CD4-positive, alpha-beta T cell treated with Interleukin-21 for 1 hour (primary cell): ENCODE results near the gene UST.
A peak's percentile ranks its signal among the peaks of the same experiment; 100 is the strongest.

Source experiments
- DNase-seq: peaks from one replicate; pipeline ENCODE4 v3.0.0-alpha.2; 2020

The UST gene

GRCh38 chr6:148811459-148811858 lies 64.6 kb downstream of the UST start:
- DNase-seq = no peak

DNA sequence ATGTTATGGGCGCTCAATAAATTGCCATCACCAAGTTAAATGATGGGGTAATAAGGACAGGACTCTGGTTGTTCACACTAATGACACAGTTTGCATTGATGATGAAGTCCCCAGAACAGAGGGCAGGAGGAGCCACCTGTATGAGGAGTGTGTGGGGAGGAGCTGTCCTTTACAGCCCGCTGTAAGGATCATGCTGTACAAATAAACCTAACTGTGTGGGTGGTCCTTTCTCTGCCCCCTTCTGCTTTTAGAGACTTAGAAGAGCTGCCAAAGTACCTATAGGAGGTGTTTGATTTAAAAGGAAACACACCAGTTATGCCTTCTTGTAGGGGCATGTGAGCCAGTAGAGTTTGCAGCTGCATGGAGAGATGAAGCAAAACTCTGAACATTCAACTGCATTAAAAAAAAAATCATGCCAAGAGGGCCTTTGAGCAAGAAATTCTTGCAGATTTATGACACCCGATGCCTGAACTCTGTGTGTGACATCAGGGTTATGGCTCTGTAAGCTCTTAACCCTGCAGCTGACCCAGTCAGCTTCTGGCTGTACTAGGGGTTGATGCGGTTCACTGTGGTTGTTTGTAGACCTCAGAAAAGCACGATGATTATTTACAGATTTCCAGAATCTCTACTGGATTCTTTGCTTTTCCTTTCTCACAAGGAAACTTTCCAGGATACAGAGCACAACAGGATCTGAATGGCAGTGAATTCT lies 67.4 kb downstream of the UST start:
- DNase-seq = no peak

GRCh38 chr6:148814869-148815268 lies 68.0 kb downstream of the UST start:
- DNase-seq = no peak

DNA sequence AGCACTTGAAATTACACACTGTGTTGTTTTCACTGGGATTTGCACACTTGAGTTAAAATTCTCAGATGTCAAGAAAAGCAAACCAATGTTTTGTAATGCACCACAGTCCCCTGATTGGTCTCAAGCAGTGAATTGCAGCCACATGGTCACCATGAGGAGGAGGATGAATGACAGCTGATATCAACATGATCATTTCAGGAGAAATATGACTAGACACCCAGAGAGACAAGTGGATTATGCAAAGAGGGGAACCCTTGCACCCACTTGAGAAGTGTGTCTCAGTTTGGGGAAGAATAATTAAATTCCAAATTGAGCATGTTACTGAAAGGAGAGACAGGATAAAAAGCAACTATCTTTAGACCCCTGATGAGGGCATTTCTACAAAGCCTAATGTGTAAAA lies 69.3 kb downstream of the UST start:
- DNase-seq = no peak

DNA sequence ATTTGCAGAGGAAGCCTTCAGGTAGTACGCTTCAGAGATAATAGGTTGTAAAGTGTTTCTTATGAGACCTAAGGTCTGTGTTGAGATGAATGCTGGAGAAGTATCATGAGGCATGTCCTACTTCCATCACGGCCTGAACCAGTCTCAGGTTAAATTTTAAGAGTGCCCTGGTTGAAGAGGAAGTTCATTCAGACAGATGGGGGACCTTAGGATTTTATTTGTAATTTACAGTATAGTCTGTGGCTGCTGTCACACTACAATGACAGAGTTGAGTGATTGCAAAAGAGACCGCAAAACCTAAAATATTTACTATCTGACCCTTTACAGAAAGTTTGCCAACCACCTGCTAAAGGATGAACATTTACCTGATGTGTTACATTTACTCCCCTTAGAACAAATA lies 70.9 kb downstream of the UST start:
- DNase-seq = no peak

GRCh38 chr6:148818939-148819575 lies 72.2 kb downstream of the UST start:
- no peak for DNase-seq

DNA sequence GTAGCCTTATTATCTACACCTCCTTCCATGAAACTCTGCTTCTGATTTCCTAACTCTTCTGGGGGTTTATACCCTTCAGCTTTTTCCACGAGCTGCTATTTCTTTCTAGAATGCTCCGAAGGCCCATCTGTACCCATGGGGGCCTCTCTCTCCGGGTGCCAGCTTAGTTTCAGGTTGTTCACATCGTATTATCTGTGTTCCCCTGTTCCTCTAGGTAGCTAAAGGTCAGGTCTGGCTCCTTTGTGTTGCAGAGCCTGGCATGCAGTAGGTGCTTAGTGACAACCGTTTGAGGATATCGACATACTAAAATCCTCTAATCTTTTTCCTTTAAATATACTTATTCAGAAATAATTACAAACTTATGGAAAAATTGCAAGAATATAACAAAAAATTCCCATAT lies 73.0 kb downstream of the UST start:
- no peak for DNase-seq

- DNase-seq = no peak
These were observed 76.0 kb downstream of the UST start for GRCh38 chr6:148822819-148823218.

- DNase-seq = no peak
These were observed 77.5 kb downstream of the UST start for GRCh38 chr6:148824291-148824690.

DNA sequence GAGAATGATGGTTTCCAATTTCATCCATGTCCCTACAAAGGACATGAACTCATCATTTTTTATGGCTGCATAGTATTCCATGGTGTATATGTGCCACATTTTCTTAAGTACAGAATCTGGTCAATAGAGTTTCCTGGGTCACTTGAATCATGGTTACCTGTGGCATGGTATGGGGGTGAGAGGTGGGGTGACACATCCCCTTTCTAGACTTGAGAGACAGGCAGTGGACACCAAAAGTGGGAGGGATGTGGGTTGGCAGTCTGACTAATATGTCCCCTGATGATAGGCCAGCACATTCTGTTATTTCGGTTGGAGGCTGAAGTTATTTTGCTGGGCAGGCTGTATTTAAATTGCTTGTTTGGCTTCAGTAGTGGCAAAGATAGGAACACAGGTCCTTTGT lies 78.1 kb downstream of the UST start:
- no peak for DNase-seq

DNA sequence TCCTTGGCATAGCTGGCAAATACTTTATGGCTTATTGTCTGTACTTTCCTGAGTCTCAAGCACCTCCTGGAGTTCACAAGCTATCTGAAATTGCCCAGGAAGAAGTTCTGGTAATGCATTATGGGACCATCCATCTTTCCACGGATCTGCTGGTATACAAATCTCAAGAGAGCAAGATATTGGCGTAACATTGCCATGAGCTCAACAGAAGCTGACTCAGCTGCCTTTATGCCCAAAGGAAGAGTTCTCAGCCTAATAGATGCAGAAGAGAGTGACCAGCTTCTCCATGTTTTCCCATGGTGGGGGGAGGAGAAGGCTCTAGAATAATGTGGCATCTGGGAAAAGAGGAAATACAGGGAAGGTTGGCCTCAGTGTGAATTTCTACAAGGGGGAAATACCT lies 78.7 kb downstream of the UST start:
- no peak for DNase-seq

DNA sequence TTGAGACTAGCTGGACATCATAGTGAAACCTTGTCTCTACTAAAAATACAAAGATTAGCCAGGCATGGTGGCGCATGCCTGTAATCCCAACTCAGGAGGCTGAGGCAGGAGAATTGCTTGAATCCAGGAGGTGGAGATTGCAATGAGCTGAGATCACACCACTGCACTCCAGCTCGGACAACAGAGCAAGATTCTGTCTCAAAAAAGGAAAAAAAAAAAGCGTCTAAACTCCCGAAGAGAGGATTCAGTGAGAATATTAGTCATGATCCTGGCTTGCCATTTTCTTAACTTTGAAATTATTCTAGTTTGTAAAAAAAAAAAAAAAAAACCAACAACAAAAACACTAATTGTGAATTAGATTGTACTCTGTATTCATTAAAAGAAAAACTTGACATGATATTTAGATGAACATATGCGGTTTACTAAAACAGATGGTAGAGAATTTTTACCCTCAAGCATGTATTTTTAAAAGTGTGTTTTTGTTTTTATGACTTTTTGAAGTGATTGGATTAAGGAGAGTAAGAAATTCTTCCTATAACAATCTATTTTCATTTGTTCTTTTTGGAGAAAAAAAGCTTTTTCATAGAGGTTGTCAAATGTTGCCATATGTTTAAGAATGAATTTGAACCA lies 80.7 kb downstream of the UST start:
- DNase-seq = no peak

GRCh38 chr6:148828047-148828446 lies 81.2 kb downstream of the UST start:
- DNase-seq = no peak

DNA sequence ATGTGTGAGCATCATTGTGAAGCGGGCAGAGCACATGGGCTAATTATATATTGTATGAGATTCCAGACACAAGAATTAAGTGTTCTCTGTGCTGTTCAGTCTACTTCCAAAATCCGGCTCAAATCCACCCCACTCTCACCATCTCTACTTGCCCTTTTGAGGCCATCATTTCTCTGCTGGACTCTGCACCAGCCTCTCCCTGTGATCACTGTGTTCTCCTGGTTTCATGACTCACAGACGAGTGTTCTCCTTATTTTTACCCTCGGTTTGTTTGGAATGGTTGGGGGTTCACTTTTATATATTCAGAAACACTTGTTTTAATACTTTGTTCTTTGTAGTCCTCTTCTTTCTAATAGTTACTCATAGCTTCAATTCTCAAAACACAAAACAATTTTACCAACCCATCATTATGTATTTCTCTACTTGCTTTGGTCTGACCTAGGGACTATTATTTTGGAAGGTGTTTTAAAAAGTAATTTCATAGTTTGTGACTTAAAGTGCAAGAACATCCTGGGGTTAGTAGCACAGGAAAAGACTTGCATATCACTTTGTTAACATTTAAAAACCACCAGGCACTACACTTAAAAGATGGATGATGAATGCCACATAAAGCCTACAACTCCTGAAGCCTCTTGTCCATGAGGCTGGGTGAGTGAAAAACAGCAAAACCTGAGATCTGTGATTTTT lies 82.7 kb downstream of the UST start:
- DNase-seq = peak; percentile 19

DNA sequence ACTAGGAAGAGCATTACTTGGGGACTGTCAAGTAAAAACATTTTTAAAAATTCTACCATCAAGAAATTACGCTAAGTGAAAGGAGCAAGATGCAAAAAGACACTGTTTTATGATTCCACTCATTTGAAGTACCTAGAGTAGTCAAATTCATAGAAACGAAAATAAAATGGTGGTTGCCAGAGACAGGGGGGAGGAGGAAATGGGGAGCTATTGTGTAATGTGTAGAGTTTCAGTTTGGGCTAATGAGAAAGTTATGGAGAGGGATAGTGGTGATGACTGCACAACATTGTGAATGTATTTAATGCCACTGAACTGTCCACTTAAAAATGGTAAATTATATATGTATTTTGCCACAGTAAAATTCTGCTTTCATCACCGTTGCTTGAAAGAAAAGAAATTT lies 83.8 kb downstream of the UST start:
- peak; percentile 23 for DNase-seq

DNA sequence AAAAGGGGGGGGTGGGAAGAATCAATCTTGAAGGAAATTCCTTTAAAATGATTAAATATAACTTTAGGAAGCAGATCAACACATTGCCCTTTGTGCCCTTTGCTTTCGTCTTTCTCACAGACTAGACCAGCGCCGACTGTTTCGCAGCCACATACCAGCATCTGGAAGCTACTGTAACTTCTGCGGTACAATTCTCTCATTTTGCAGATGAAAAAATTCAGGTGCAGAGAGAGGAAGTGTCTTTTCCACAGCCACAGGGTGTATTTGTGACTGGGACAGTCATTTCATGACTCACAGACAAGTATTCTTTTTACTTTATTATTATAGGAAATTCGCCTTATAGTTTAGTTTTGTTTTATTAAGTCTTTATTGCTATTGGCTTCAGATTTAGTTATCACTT lies 84.2 kb downstream of the UST start:
- DNase-seq = peak; percentile 51

- no peak for DNase-seq
These were observed 84.7 kb downstream of the UST start for GRCh38 chr6:148831531-148831930.

- DNase-seq = peak; percentile 13
These were observed 89.2 kb downstream of the UST start for GRCh38 chr6:148835920-148836441.

DNA sequence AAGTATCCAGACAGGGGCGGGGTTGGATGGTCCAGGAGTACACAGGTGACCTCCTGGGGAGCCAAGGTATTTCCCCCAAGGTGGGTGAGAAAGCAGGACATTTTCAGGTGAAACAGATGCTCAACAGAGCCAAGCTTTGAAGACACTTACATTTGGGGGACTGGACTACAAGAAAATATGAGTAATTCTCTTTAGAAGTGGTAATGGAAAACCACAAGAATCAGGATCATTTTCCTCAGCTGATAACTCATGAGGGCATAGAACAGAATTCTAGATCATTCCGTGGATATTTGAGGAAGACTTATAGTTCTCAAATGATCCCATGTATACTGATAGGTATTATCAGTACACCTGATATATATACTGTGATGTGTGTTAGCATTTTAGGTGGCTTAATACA lies 89.9 kb downstream of the UST start:
- DNase-seq = no peak

- no peak for DNase-seq
These were observed 91.1 kb downstream of the UST start for GRCh38 chr6:148837941-148838340.

DNA sequence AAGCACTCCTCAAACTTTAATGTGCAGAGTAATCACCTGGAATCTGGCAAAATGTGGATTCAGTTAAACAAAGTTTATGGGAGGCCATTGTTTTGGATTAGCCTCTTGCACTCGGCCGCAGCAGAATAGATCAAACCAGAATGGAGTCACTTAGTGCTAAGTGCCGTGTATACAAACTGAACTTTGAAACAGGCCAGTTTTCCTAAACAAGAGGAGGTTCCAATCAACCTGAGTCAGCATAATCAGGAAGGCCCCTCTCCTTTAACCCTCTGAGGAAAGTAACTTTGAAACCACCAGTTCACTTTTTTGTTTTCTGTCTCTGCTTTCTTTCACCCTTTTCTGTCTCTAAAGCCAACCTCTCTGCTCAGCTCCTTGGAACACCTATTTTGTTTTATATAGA lies 92.2 kb downstream of the UST start:
- DNase-seq = no peak

DNA sequence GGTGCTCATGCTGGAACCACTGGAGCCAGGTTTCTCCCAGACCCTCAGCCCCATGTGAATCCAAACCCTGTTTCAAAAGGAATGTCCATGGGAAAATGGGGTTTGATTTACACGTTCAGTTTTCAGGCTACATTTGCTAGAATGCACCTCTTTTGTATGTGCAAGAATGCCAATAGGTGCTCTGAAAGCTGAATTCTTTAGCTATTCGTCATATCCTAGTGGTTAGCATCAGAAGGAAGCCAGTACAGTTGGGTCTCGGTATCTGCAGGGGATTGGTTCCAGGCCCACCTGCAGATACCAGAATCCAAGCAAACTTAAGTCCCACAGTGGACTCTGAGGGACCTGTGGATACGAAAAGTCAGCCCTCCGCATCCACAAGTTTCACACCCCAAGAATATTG lies 93.4 kb downstream of the UST start:
- DNase-seq = no peak

- DNase-seq = no peak
These were observed 95.6 kb downstream of the UST start for GRCh38 chr6:148842296-148843019.
